GM21717 (cell line): Measurements from ENCODE around the gene GPD1L.
A peak's percentile ranks its signal among the peaks of the same experiment; 100 is the strongest.
"Not testable (repeated sequence)": the region's sequence is repeated elsewhere in the genome, so short reads cannot be mapped to it uniquely, and the experiment has no call there.

Experiments
- ATAC-seq: cut with Tn5 transposase; IDR thresholded peaks from one replicate; pipeline ENCODE4 v1.9.1; 2021; ENCODE audit warnings: mild to moderate bottlenecking, moderate library complexity; ENCODE audit not compliant: unreplicated experiment

Gene GPD1L

GRCh38 chr3:32177702-32178198 lies 71.3 kb downstream of the GPD1L start:
- ATAC-seq: peak; percentile 73

DNA sequence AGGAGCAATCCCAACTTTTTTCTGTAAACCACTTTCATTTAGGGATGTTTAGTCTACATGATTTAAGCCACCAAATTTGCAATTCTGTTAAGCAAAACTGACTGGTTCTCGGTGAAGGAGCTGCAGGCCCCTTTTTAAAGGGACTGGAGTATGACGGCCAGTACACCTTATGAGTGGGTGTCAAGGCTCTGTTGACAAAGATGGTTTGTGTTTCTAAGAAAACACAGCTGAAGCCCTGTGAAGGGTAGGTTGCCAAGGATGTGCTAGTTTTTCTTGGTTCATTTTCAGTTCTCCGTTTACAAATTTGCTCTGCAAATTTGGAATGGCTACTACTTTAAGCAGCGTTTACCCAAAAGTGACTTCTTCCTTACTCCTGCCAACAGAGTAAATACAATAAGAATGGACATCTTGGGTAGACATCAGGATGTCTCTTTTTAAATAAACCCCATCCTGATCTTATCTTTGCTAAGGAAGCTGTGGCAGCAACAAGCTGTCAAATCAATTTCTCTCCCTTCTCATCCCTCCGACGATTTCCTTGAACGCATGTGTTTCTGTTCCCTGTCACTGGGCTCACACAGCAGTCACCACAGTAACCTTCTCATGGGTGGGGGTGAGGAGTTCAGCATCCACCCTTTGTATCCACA lies 73.8 kb downstream of the GPD1L start:
- ATAC-seq: no peak

DNA sequence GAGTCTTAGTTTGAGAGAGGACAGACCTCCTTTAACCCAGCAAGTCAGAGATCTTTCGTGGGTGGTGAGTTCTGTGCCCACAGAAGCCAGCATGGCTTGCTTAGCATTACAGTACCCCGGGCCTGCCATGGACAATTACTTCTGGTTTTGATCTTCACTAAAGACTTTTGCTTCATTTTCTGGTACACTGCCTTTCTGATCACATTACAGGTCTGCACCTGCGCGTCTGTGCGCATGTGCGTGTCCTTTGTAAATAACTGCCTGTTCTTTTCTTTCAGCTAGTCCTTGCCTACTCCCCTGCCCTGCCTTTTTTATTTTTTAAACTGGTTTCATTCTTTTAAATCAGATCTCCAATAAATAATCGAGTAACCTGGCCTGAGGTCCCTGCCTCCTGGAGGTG lies 74.9 kb downstream of the GPD1L start:
- ATAC-seq: no peak

DNA sequence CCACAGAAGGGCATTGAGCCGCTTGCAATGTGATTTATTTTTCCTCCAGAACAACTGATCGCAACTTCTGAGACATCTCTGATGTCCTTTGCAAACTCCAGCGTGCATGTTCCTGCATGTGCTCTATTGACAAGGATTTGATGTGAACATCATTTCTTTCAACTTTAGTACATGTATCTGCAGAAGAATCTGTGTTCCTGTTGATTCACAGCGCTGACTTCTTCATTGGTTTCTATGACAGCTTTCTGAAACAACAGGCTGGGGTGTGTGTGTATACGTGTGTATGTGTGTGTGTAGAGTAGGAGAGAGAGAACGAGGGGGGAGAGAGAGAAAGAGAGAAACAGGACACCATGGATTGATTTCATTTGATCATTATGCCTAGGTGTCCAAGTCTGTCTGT lies 75.4 kb downstream of the GPD1L start:
- no peak for ATAC-seq

DNA sequence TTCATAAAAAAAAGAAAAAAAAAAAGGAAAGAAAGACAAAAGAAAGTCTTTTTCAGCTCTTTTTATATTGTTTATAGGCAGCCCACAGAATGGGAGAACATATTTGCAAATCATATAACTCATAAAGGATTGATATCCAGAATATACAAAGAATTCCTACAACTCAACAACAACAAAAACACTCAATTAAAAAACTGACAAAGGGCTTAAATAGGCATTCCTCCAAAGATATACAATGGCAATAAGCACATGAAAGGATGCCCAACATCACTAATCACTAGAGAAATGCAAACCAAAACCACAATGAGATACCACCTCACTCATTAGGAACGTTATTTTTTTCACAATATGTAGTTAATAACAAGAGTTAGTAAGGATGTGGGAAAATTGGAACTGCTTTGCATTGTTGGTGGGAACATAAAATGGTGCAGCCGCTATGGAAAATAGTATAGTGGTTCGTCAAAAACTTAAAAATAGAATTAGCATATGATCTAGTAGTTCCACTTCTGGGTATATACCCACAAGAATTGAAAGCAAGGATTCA lies 77.8 kb downstream of the GPD1L start:
- ATAC-seq: no peak

DNA sequence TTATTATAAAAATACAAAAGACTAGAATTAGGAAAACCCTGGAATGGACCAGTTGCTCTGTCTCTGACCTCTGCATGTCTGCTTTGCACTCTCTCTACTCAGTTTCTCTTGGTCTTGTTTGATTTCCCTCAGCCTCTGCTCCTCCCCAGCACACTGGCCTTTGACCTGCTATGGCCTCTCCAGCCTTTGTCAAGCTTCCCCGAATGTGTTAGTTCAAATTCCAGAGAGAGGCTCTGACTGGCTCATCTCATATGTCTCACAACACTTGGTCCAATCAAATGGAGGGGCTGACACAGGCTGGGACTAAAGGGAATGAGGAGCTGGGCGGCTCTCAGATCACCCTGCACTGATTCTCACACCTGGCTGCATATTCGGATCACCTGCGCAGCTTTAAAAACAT lies 79.7 kb downstream of the GPD1L start:
- ATAC-seq: no peak

DNA sequence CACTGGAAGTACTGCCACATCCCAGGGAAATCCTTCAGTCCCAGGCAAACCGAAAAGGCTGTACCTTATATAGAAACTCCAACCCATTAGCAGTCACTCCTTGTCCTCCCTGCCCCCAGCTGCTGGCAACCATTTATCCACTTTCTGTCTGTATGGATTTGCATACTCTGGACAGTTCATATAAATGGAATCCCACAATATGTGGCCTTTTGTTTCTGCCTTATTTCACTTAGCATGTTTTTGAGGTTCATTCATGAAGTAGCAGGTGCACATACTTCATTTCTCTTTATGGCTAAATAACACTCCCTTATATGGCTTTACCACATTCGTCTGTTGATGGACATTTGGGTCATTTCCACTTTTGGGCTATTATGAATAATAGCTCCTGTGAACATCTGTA lies 80.5 kb downstream of the GPD1L start:
- ATAC-seq: no peak

DNA sequence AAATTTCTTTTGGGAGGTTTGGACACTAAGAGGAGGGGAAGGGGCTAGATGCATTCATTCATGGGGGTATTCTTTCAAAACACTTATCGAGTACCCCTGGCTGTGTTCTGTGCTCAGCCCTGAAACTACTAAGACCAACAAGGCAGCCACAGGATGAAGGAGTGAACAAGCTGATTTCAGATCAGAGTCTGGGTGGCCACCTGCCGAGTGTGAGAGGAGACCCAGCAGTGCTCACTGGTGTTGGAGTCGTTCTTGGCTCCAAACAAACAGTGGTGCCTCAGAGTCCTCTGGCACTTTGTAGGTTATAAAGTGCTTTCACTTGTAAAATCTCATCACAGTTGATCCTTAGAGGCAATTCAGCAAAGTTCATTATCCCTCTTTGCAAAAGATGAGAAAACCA lies 83.3 kb downstream of the GPD1L start:
- ATAC-seq: no peak

GRCh38 chr3:32190556-32190955 lies 84.1 kb downstream of the GPD1L start:
- ATAC-seq: not testable (repeated sequence)

DNA sequence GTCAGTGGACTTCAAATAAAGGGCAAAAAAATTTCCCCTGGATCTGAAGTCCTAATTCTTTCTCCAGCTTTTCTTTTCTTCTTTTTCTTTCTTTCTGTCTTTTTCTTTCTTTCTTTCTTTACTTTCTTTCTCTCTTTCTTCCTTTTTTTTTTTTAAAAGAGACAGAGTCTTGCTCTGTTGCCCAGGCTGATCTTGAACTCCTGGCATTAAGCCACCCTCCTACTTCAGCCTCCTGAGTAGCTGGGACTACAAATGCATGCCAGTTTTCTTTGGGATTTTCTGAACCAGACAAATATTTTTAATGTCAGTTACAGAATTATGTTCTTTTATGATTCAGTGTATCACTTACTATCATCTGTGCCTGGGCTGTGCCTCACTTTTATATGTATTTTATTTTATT lies 86.7 kb downstream of the GPD1L start:
- no peak for ATAC-seq

DNA sequence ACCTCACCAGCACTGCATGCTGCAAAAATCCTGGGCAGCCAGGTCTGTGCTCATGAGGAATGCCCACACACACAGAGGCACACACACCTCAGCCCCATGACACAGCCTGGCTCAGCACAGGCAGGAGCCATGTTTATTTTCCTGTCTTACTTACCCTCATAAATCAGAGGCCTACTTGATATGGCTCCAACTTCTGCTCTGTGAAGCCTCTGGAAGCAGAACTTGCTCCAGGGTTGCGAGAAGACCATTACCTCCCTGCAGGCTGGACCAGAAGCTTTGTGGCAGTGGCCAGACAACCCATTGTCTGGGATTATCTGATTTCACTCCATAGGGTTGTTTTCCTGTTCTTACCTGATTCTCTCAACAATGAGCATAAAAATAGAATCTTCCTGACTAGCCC lies 88.2 kb downstream of the GPD1L start:
- ATAC-seq: no peak

DNA sequence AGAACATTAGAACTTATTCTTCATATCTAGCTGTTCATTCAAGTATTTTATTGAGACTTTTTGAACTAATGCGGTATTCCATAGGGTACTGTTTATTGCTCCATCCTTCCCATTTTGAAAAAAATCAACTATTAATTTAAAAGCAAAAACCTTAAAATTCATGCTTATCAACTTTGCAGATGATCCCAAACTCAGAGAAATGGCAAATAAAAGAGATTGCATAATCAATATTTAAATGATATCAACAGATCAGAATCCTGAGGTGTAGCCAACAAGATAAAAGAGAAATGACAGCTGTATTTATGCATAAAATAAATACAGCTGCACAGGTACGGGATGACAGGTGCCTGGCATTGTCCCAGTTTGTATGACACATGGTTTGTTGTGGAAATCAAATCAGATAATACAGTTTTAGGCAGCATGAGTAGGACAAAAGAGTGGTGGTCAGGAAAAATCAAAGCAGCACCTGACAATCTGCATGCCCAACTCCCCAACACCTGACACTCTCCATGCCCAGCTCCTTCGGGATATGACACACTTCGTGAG lies 89.6 kb downstream of the GPD1L start:
- no peak for ATAC-seq

- ATAC-seq: no peak
Observed at GRCh38 chr3:32197991-32198390, 91.6 kb downstream of the GPD1L start.

DNA sequence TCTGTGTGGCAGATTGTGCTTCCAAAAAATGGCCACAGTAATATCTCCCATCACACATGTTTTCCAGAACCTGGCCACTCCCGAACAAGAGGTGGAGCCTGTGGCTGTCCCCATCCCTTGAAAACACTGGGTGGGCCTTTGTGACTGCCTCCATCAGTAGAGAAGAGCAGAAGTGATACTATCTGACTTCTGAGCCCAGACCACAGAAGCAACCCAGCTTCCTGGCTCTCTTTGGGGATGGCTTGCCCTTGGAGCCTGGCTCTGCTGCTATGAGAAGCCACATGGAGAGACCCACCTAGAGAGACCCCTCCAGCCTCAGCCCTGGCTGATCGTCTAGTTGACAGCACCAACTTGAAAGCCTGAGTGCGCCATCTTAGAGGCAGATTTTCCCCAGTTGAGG lies 92.3 kb downstream of the GPD1L start:
- ATAC-seq: no peak

DNA sequence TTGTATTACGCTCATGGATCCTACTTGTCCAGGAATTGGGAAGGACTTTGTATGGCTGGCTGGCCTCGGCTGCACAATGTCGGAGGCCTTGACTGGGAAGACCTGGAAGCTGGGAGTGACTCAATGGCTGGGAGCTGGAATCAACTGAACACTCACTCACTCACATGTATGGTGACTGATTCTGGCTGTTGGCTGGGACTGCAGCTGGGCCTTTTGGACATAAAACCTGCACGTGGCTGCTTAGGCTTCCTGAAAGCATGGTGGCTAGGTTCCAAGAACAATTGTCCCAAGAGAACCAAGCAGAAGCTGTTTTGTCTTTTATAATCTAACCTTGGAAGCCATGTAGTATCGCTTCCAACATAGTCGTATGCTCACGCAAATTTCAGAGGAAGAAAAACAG lies 94.1 kb downstream of the GPD1L start:
- no peak for ATAC-seq

- no peak for ATAC-seq
Observed at GRCh38 chr3:32200992-32201758, 94.8 kb downstream of the GPD1L start.

- ATAC-seq: no peak
Observed at GRCh38 chr3:32202496-32202895, 96.1 kb downstream of the GPD1L start.

DNA sequence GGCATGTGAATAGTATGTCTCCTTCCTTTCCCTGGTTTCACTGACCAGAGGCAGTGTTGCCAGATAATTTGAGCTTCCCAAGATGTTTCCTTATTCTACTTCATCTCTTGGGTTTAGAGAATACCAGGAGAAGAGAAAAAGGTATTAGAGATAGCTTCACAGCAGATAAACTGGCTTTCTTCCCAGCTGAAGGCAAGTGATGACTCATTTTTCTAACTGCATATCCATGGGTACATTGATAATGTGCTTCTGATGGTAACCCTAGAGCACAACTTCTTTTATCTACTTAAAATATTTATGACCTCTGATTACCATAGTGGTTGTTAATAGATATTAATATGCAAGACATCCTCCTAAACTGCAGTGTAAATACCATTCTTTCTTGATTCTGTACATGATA lies 97.4 kb downstream of the GPD1L start:
- no peak for ATAC-seq

DNA sequence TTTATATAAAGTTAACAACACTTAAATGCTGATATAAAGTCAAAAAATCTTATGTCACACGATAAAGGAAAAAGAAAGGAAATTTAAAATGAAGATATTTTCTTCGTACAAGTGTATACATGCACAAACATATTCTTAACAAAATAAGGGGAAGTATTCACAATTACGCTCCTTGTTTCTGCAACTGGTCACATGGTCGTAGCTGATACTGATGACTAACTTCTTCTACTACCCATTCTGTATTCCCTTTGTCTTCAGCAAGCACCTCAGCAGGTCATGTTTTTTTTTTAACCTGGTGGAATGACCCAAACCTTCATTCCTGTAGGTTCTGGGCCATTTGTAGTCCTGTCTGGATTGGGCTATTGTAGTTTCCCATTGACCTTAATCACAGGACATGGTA lies 102.0 kb downstream of the GPD1L start:
- ATAC-seq: no peak

GRCh38 chr3:32215185-32215584 lies 108.8 kb downstream of the GPD1L start:
- ATAC-seq: no peak

DNA sequence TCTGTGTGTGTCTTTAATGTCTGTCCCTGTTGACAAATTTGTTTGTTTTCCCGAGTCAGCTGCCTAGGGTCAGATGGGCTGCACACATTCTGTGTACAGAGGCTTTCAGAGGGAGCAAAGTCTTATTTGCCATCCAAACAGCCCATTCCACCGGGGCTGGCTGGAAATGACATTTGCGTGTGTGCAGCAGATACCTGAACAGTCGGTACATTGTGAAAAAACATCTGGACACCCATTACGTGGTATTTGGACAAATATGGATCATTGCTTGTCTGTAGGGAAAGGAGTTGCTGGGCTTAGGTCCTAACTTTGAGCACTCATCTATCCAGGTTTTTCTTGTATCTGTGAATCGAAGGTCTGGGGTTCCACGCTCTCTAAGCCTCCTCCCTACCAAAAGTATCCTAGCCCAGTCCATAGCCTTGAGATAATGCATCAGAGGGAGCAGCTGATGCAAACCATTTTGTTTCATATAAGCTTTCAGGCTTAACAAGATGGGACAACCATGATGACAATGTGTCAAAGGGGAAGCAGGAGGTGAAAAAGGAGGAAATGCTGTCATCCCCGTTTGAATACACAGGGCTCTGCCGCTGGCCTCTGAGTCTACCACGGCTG lies 109.9 kb downstream of the GPD1L start:
- no peak for ATAC-seq

GRCh38 chr3:32217339-32217738 lies 110.9 kb downstream of the GPD1L start:
- ATAC-seq: no peak
